ENCODE measurements around the gene MYEF2.

GRCh38 chr15:48170981-48171380 is 7.1 kb downstream of the MYEF2 start:
- TF ChIP-seq ARNTL (CRISPR knock-in tag; IDR thresholded peaks at IDR 0.05; ENCODE audit: borderline replicate concordance, low read depth) (no peak), CREB5 (CRISPR knock-in tag; IDR thresholded peaks at IDR 0.05; ENCODE audit: low read depth) (no peak), RARB (CRISPR knock-in tag; IDR thresholded peaks at IDR 0.05) (no peak), ZFP30 (CRISPR knock-in tag; IDR thresholded peaks at IDR 0.05) (no peak), CSDC2 (CRISPR knock-in tag; IDR thresholded peaks at IDR 0.05) (no peak), ZNF70 (CRISPR knock-in tag; IDR thresholded peaks at IDR 0.05) (no peak), BACH2 (CRISPR knock-in tag; IDR thresholded peaks at IDR 0.05; ENCODE audit: borderline replicate concordance) (no peak), PATZ1 (CRISPR knock-in tag; IDR thresholded peaks at IDR 0.05; ENCODE audit: borderline replicate concordance) (no peak), TCF4 (CRISPR knock-in tag; IDR thresholded peaks at IDR 0.05; ENCODE audit: borderline replicate concordance) (no peak), OSR1 (CRISPR knock-in tag; IDR thresholded peaks at IDR 0.05) (no peak), ZNF565 (CRISPR knock-in tag; conservative IDR thresholded peaks at IDR 0.05; ENCODE audit: low read depth) (no peak)
- TF ChIP-seq, protein P1, sequence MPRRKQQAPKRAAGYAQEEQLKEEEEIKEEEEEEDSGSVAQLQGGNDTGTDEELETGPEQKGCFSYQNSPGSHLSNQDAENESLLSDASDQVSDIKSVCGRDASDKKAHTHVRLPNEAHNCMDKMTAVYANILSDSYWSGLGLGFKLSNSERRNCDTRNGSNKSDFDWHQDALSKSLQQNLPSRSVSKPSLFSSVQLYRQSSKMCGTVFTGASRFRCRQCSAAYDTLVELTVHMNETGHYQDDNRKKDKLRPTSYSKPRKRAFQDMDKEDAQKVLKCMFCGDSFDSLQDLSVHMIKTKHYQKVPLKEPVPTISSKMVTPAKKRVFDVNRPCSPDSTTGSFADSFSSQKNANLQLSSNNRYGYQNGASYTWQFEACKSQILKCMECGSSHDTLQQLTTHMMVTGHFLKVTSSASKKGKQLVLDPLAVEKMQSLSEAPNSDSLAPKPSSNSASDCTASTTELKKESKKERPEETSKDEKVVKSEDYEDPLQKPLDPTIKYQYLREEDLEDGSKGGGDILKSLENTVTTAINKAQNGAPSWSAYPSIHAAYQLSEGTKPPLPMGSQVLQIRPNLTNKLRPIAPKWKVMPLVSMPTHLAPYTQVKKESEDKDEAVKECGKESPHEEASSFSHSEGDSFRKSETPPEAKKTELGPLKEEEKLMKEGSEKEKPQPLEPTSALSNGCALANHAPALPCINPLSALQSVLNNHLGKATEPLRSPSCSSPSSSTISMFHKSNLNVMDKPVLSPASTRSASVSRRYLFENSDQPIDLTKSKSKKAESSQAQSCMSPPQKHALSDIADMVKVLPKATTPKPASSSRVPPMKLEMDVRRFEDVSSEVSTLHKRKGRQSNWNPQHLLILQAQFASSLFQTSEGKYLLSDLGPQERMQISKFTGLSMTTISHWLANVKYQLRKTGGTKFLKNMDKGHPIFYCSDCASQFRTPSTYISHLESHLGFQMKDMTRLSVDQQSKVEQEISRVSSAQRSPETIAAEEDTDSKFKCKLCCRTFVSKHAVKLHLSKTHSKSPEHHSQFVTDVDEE (CRISPR knock-in tag; IDR thresholded peaks at IDR 0.05), result no peak
- TF ChIP-seq, protein P2, sequence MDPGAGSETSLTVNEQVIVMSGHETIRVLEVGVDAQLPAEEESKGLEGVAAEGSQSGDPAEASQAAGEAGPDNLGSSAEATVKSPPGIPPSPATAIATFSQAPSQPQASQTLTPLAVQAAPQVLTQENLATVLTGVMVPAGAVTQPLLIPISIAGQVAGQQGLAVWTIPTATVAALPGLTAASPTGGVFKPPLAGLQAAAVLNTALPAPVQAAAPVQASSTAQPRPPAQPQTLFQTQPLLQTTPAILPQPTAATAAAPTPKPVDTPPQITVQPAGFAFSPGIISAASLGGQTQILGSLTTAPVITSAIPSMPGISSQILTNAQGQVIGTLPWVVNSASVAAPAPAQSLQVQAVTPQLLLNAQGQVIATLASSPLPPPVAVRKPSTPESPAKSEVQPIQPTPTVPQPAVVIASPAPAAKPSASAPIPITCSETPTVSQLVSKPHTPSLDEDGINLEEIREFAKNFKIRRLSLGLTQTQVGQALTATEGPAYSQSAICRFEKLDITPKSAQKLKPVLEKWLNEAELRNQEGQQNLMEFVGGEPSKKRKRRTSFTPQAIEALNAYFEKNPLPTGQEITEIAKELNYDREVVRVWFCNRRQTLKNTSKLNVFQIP (CRISPR knock-in tag; IDR thresholded peaks at IDR 0.05; ENCODE audit: borderline replicate concordance, low read depth), result no peak

All from SK-N-SH treated with all-trans-retinoic acid at 6 μM for 48 hours (cell line).